IMR-90 (cell line): Measurements from ENCODE around the gene CDK14. TPM values are rescaled to one million over a fixed set of nuclear protein-coding genes. Genes with fewer than 3 reads are reported as not detected.
A peak's percentile ranks its signal among the peaks of the same experiment; 100 is the strongest.

Experiments used
- ATAC-seq: fragments of 200-7000 bp; cut with Tn5 transposase; 2 replicates; pipeline ENCODE4 v1.9.1; 2020; ENCODE audit warnings: low read depth, mild to moderate bottlenecking, moderate library complexity
- BruUV-seq: library from RNA; stranded (reverse); fragments of 400-500 nt; replicated peaks from 2 replicates; lab custom pipeline; 2021; lab: Mats Ljungman, UMichigan
- CTCF ChIA-PET: fragments of 300-600 bp; formaldehyde crosslinking; extraction: SDS; loops from one replicate; lab custom pipeline; 2021; ENCODE audit warnings: antibody characterized with exemption; lab: Yijun Ruan, JAX
- POLR2A ChIA-PET: fragments of 300-600 bp; sonication (Branson Sonifier 250); formaldehyde crosslinking; loops from one replicate; lab custom pipeline; 2022; ENCODE audit warnings: antibody characterized with exemption; ENCODE audit not compliant: unreplicated experiment; lab: Charles Lee
- DNase-seq: peaks from one replicate; pipeline ENCODE4 v3.0.0; 2013
- H2AFZ ChIP-seq: replicated peaks from 2 replicates; pipeline ENCODE3; 2013; ENCODE audit warnings: low read length, mild to moderate bottlenecking; ENCODE audit not compliant: poor library complexity
- H2AK5ac ChIP-seq: 2 replicates; pipeline ENCODE4 v1.6.1; 2013; ENCODE audit warnings: low read depth, low read length, inconsistent platforms
- H2AK9ac ChIP-seq: replicated peaks from 2 replicates; pipeline ENCODE3; 2013; ENCODE audit warnings: mild to moderate bottlenecking, low read depth, low read length, moderate library complexity; ENCODE audit not compliant: poor library complexity
- H2BK120ac ChIP-seq: 2 replicates; pipeline ENCODE4 v1.6.1; 2013; ENCODE audit warnings: low read depth, low read length, inconsistent platforms
- H2BK15ac ChIP-seq: 3 replicates; pipeline ENCODE4 v1.6.1; 2013; ENCODE audit warnings: low read depth, low read length, inconsistent platforms
- H2BK20ac ChIP-seq: 2 replicates; pipeline ENCODE4 v1.6.1; 2013; ENCODE audit warnings: low read depth, mild to moderate bottlenecking, inconsistent platforms, low read length, moderate library complexity
- H2BK5ac ChIP-seq: 2 replicates; pipeline ENCODE4 v1.6.1; 2013; ENCODE audit warnings: mild to moderate bottlenecking, low read depth, low read length, inconsistent platforms; ENCODE audit not compliant: poor library complexity, severe bottlenecking
- H3K14ac ChIP-seq: replicated peaks from 2 replicates; pipeline ENCODE4 v1.6.1; 2013; ENCODE audit warnings: low read depth, low read length, inconsistent platforms
- H3K18ac ChIP-seq: 2 replicates; pipeline ENCODE4 v1.6.1; 2013; ENCODE audit warnings: low read depth, low read length, control low read depth
- H3K23ac ChIP-seq: 2 replicates; pipeline ENCODE4 v1.6.1; 2013; ENCODE audit warnings: low read depth, low read length, inconsistent platforms
- H3K27ac ChIP-seq: 2 replicates; pipeline ENCODE4 v1.5.1; 2013; ENCODE audit warnings: mild to moderate bottlenecking, control low read depth, low read length; ENCODE audit not compliant: insufficient read depth
- H3K27me3 ChIP-seq: 2 replicates; pipeline ENCODE4 v1.6.1; 2013; ENCODE audit warnings: low read length; ENCODE audit not compliant: control insufficient read depth, insufficient read depth
- H3K36me3 ChIP-seq: 2 replicates; pipeline ENCODE4 v1.6.1; 2013; ENCODE audit warnings: low read length, mixed read lengths; ENCODE audit not compliant: control insufficient read depth, insufficient read depth
- H3K4ac ChIP-seq: 2 replicates; pipeline ENCODE4 v1.6.1; 2013; ENCODE audit warnings: low read depth, low read length, inconsistent platforms
- H3K4me1 ChIP-seq: 2 replicates; pipeline ENCODE4 v1.6.1; 2013; ENCODE audit warnings: low read length, mixed read lengths; ENCODE audit not compliant: control insufficient read depth, insufficient read depth
- H3K4me2 ChIP-seq: 2 replicates; pipeline ENCODE4 v1.6.1; 2013; ENCODE audit warnings: low read depth, mild to moderate bottlenecking, control low read depth, low read length, moderate library complexity
- H3K4me3 ChIP-seq: 2 replicates; pipeline ENCODE4 v1.5.1; 2013; ENCODE audit warnings: low read depth, mild to moderate bottlenecking, control low read depth, low read length, moderate library complexity; ENCODE audit not compliant: insufficient read depth
- H3K56ac ChIP-seq: 2 replicates; pipeline ENCODE4 v1.6.1; 2013; ENCODE audit warnings: low read length, inconsistent platforms; ENCODE audit not compliant: insufficient read depth; ENCODE audit errors: extremely low read depth
- H3K79me1 ChIP-seq, 2 experiments: 2 replicates each; pipeline ENCODE4 v1.6.1; 2013; ENCODE audit warnings: low read length in 2 of 2, inconsistent platforms in 1 of 2, low read depth in 1 of 2
- H3K9ac ChIP-seq: 2 replicates; pipeline ENCODE4 v1.6.1; 2013; ENCODE audit warnings: low read depth, low read length, control low read depth
- H3K9me1 ChIP-seq: 2 replicates; pipeline ENCODE4 v1.6.1; 2013; ENCODE audit warnings: low read length, inconsistent platforms; ENCODE audit not compliant: insufficient read depth
- H3K9me3 ChIP-seq: 2 replicates; pipeline ENCODE4 v1.6.1; 2013; ENCODE audit warnings: low read length; ENCODE audit not compliant: control insufficient read depth, insufficient read depth
- H4K20me1 ChIP-seq: 2 replicates; pipeline ENCODE4 v1.6.1; 2013; ENCODE audit warnings: low read length, inconsistent platforms; ENCODE audit not compliant: insufficient read depth
- H4K5ac ChIP-seq: 2 replicates; pipeline ENCODE4 v1.6.1; 2013; ENCODE audit warnings: mild to moderate bottlenecking, low read depth, low read length, control low read depth
- H4K8ac ChIP-seq, 2 experiments: 2 replicates each; pipeline ENCODE4 v1.6.1; 2013; ENCODE audit warnings: low read depth in 2 of 2, low read length in 2 of 2, control low read depth in 1 of 2, inconsistent platforms in 1 of 2
- H4K91ac ChIP-seq: 2 replicates; pipeline ENCODE4 v1.6.1; 2013; ENCODE audit warnings: low read depth, low read length, inconsistent platforms; ENCODE audit not compliant: insufficient read depth
- CEBPB ChIP-seq: IDR thresholded peaks from 2 replicates; pipeline ENCODE4 v1.6.1; 2012; ENCODE audit warnings: low read depth, low read length, improper control_type of control experiment
- CHD1 ChIP-seq: IDR thresholded peaks from 2 replicates; pipeline ENCODE4 v1.6.1; 2012; ENCODE audit warnings: low read depth, low read length, improper control_type of control experiment
- ELK1 ChIP-seq: fragments of 150-350 bp; IDR thresholded peaks from 2 replicates; pipeline ENCODE4 v1.6.1; 2016; ENCODE audit warnings: low read depth, mild to moderate bottlenecking, low read length, moderate library complexity, borderline replicate concordance
- MAFK ChIP-seq: IDR thresholded peaks from 2 replicates; pipeline ENCODE4 v1.6.1; 2012; ENCODE audit warnings: low read depth, low read length, improper control_type of control experiment
- MAZ ChIP-seq: IDR thresholded peaks from 2 replicates; pipeline ENCODE4 v1.6.1; 2012; ENCODE audit warnings: low read depth, mild to moderate bottlenecking, low read length, improper control_type of control experiment, moderate library complexity, borderline replicate concordance
- NFE2L2 ChIP-seq: fragments of 150-350 bp; IDR thresholded peaks from 2 replicates; pipeline ENCODE4 v1.6.1; 2016; ENCODE audit warnings: low read depth, mild to moderate bottlenecking, low read length
- POLR2A ChIP-seq: IDR thresholded peaks from 2 replicates; pipeline ENCODE4 v1.6.1; 2012; ENCODE audit warnings: mild to moderate bottlenecking, low read depth, low read length
- RAD21 ChIP-seq: IDR thresholded peaks from 2 replicates; pipeline ENCODE4 v1.6.1; 2012; ENCODE audit warnings: low read length, improper control_type of control experiment
- RFX5 ChIP-seq: IDR thresholded peaks from 2 replicates; pipeline ENCODE4 v1.8.0; 2012; ENCODE audit warnings: low read depth, mild to moderate bottlenecking, low read length, moderate library complexity
- SMC3 ChIP-seq: fragments of 150-350 bp; IDR thresholded peaks from 2 replicates; pipeline ENCODE4 v1.6.1; 2016; ENCODE audit warnings: low read depth, mild to moderate bottlenecking, antibody characterized with exemption, low read length, moderate library complexity
- dilution Hi-C: fragments of 300-500 bp; cut with HindIII; formaldehyde crosslinking; loops from one replicate; pipeline ENCODE4 v1.14.3; 2018; ENCODE audit warnings: low sequenced_read_pairs; ENCODE audit not compliant: unreplicated experiment
- in situ Hi-C: fragments of 300-500 bp; cut with MboI; formaldehyde crosslinking; loops from 3 replicates; pipeline ENCODE4 v1.14.3; 2019; ENCODE audit warnings: low sequenced_read_pairs, inconsistent platforms, mixed read lengths
- intact Hi-C: fragments of 100-400 bp; cut with micrococcal nuclease; formaldehyde crosslinking; loops from 2 replicates; pipeline ENCODE4 v1.10.0; 2022
- polyA plus RNA-seq, 3 experiments: library from polyadenylated mRNA; depleted of rRNA; stranded (reverse); fragments of >200 nt; gene quantifications; 2 replicates each; pipeline ENCODE4 v1.2.3, GENCODE V29; 2012; ENCODE audit warnings: low replicate concordance in 1 of 3
- total RNA-seq: library from RNA; depleted of rRNA; stranded (reverse); fragments of >200 nt; gene quantifications from 2 replicates; pipeline ENCODE4 v1.2.3, GENCODE V29; 2012
- TF ChIP-seq, protein P1 (sequence below): fragments of 150-350 bp; IDR thresholded peaks from 2 replicates; pipeline ENCODE4 v1.6.1; 2017; ENCODE audit warnings: mild to moderate bottlenecking, antibody characterized with exemption, low read length, low read depth
- TF ChIP-seq, protein P2 (sequence below): conservative IDR thresholded peaks from 2 replicates; pipeline ENCODE4 v1.5.1; 2012; ENCODE audit warnings: mild to moderate bottlenecking, low read depth, low read length, improper control_type of control experiment

CDK14 gene
- total and polyA plus RNA-seq, 2 of the 4 experiments (the other 2 are of a cell fraction), result 10.1 to 29.6 TPM

- POLR2A ChIA-PET, result no interaction called here
- in situ Hi-C loops, result no loop called here
- no TSS peak for BruUV-seq
Measured at GRCh38 chr7:90777886-90778285, 181.8 kb downstream of the CDK14 start.

More at GRCh38 chr7:90777886-90778285, 181.8 kb downstream of the CDK14 start:
- Histone ChIP-seq H3K79me1 (peaks cover 5 to 10% of the 10 kb centered on the region in 2 experiments; a peak in 3 of 4 replicates), H3K4me1 (peaks cover 3% of the 10 kb centered on the region), H3K18ac (no peak overlapping the region), H3K14ac (no peak overlapping the region), H2BK120ac (no peak overlapping the region), H4K8ac (no peak overlapping the region), H2AK5ac (no peak overlapping the region), H3K27me3 (no peaks in the 10 kb centered on the region), H2AFZ (no peak overlapping the region), H3K4me3 (no peak overlapping the region), H2BK15ac (no peak overlapping the region), H4K20me1 (no peaks in the 10 kb centered on the region), H3K4me2 (no peak overlapping the region), H3K27ac (no peak overlapping the region), H4K91ac (no peak overlapping the region), H3K36me3 (no peaks in the 10 kb centered on the region), H3K23ac (0 out of 2 replicates have a peak overlapping the region, but pooled peaks have one; percentile 19), H3K4ac (no peak overlapping the region), H2AK9ac (no peak overlapping the region), H3K9me3 (no peaks in the 10 kb centered on the region), H3K56ac (no peak overlapping the region), H2BK20ac (no peak overlapping the region), H2BK5ac (no peak overlapping the region), H3K9ac (no peak overlapping the region), H4K5ac (no peak overlapping the region), H3K9me1 (no peaks in the 10 kb centered on the region; the same call in 1 of the 2 replicates)
- dilution Hi-C loops, result no loop called here
- DNase-seq, result no peak
- intact Hi-C loops, result loop anchor here (5.0 kb wide), 1 partner anchor 719 kb away; no protein-coding TSS in a partner anchor
- CTCF ChIA-PET, result no interaction called here
- ATAC-seq, result peak; percentile 32; the same call in 1 of the 2 replicates
- TF ChIP-seq, protein P1, sequence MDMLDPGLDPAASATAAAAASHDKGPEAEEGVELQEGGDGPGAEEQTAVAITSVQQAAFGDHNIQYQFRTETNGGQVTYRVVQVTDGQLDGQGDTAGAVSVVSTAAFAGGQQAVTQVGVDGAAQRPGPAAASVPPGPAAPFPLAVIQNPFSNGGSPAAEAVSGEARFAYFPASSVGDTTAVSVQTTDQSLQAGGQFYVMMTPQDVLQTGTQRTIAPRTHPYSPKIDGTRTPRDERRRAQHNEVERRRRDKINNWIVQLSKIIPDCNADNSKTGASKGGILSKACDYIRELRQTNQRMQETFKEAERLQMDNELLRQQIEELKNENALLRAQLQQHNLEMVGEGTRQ, result no peak
- TF ChIP-seq CEBPB, result no peak
- TF ChIP-seq RAD21, result no peak
- TF ChIP-seq RFX5, result no peak
- no peak for TF ChIP-seq CHD1
- TF ChIP-seq, protein P2, sequence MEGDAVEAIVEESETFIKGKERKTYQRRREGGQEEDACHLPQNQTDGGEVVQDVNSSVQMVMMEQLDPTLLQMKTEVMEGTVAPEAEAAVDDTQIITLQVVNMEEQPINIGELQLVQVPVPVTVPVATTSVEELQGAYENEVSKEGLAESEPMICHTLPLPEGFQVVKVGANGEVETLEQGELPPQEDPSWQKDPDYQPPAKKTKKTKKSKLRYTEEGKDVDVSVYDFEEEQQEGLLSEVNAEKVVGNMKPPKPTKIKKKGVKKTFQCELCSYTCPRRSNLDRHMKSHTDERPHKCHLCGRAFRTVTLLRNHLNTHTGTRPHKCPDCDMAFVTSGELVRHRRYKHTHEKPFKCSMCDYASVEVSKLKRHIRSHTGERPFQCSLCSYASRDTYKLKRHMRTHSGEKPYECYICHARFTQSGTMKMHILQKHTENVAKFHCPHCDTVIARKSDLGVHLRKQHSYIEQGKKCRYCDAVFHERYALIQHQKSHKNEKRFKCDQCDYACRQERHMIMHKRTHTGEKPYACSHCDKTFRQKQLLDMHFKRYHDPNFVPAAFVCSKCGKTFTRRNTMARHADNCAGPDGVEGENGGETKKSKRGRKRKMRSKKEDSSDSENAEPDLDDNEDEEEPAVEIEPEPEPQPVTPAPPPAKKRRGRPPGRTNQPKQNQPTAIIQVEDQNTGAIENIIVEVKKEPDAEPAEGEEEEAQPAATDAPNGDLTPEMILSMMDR, result no peak
- no peak for TF ChIP-seq NFE2L2
- TF ChIP-seq MAFK, result no peak
- no peak for TF ChIP-seq ELK1
- TF ChIP-seq MAZ, result no peak
- no peak for TF ChIP-seq POLR2A
- TF ChIP-seq SMC3, result no peak
